GM12892 (cell line): ENCODE data around the gene GALNT9.

Experiments
- DNase-seq: peaks from one replicate; pipeline ENCODE4 v3.0.0; 2011; ENCODE audit not compliant: insufficient read length
- FAIRE-seq: peaks from 2 replicates; lab custom pipeline; 2011; peaks lifted over from hg19 to GRCh38; lab: Jason Lieb, UNC
- POLR2A ChIP-seq: IDR thresholded peaks from 2 replicates; pipeline ENCODE4 v1.6.1; 2011; ENCODE audit warnings: low read depth, low read length, control low read depth
- POLR2AphosphoS5 ChIP-seq: IDR thresholded peaks from 2 replicates; pipeline ENCODE4 v1.6.1; 2011; ENCODE audit warnings: low read depth, low read length, control low read depth
- TAF1 ChIP-seq: IDR thresholded peaks from 2 replicates; pipeline ENCODE4 v1.6.1; 2011; ENCODE audit warnings: low read depth, mild to moderate bottlenecking, control low read depth, low read length, borderline replicate concordance

The GALNT9 gene

DNA sequence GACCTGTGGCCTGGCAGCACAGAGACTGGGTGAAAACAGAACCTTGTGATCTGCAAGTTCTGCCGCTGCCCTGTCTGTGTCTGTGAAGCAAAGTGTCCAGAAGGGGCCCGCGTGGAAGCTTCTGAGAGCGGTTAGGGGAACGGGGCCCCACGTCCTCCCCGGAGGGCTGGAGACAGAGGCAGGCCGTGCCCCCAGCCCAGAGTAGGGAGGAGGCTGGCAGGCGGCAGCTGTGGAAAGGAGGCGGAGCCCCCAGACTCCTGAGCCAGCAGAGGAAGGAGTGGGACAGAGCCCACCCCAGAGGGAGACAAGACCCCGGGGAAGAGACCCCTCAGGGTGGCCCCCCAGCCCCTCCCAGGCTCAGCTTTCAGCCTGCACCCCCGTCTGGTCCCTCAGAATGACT lies 49.0 kb downstream of the GALNT9 start:
- FAIRE-seq (no peak), DNase-seq (no peak)
- no peak for TF ChIP-seq POLR2A
- no peak for TF ChIP-seq TAF1
- no peak for TF ChIP-seq POLR2AphosphoS5

DNA sequence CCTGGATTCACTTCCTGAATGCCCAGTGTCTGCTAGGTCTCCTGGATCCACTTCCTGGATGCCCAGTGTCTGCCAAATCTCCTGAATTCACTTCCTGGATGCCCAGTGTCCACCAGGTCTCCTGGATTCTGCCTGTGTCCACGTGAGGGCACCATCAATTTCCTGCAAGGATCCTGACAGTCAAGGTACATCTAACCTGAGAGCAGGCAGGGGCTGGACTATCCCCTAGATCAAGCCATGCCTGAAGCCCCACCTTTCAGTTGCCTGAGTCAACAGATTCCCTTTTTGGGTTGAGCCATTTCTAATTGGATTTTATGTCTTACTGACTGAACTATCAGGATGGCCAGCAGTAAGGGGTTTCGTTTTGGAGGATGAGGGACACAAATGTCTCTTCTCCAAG lies 49.5 kb downstream of the GALNT9 start:
- DNase-seq, result no peak
- TF ChIP-seq POLR2A, result no peak
- TF ChIP-seq TAF1, result no peak
- TF ChIP-seq POLR2AphosphoS5, result no peak
- FAIRE-seq, result no peak

DNA sequence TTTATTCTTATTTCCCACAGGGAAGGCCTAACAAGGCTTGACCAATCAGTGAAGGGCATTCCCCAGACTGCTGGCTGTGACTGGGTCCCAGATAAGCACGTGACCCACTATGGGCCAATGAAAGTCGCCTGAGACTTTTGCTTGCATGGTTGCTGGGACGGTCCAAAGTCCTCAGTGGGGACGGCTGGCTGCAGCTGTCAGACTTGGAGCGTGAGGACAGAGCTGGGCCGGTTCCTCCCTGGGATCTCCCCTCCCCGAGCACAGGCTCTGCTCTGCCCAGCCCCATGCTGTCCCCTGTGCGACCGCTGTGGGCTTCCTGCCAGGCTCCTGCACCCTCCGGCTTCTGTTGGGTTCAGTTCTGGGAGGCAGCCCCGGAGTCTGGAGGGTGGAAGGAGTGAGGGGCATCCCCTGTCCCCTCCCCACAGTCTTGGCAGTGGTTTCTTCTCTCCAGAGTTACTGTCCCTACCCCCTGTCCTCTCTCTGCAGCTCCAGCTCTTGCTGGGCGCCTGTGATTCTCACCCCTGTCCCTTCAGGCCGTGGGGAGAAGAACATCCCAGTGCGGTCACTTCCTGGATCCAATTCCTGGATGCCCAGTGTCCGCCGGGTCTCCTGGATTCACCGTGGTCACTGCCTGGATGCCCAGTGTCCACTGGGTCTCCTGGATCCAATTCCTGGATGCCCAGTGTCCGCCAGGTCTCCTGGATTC lies 50.1 kb downstream of the GALNT9 start:
- TF ChIP-seq POLR2A, result no peak
- TF ChIP-seq TAF1, result no peak
- TF ChIP-seq POLR2AphosphoS5, result no peak
- FAIRE-seq, result no peak
- no peak for DNase-seq

DNA sequence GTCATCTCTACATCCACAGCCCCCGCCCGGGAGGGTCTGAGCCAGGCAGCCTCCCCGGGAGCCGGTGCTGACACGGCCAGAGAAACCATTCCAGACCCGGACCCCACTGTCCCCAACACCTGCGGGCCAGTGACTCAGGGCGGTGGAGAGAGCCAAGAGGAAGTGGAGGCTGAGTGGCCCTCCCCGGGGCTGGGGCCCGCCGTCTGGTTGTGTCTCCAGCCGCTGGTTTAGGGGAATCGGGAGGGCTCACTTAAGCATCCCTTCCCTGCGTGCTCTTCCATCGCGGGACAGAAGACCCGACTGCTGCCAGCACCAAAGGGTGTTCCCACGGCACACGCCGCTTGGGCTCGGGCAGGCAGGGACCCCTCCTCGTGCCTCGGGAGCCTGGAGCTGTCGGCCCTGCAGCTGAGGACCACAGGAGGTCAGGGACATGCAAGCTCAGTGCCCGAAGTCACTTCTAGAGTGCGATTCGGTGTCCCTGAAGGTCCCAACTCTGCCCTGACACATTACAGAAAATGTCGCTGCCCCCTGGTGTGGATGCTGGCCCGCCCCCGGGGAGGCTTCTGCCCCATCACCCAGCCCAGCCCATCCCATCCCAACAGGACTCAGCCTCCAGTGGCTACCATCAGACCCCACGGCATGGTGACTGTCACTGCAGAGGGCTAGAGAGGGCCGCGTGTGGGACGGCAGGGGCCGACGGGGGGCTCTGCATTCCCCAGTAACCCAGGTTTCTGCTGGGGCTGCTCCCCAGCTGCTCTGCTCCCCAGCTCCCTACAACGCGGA lies 50.8 kb downstream of the GALNT9 start:
- no peak for FAIRE-seq
- no peak for DNase-seq
- TF ChIP-seq POLR2A, result no peak
- TF ChIP-seq TAF1, result no peak
- no peak for TF ChIP-seq POLR2AphosphoS5

DNA sequence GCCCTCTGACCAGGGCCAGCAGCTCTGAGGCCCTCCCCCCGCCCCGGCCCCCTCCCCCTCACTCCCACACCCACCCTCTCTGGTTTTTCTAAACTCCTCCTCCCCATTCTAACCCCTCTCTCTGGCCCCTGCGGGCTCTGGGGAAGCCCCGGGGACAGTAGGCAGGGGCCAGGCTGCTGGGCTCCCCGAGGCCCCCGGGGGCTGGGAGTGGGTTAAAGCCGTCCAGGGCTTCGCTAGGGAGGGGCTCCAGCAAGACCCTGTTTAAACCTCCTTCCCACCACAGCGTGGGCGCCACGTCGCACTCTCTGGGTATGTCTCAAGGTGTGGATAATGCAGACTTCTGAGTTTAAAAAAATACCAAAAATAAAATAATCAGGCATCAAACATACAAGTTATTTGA lies 51.4 kb downstream of the GALNT9 start:
- TF ChIP-seq POLR2A, result no peak
- no peak for TF ChIP-seq POLR2AphosphoS5
- no peak for TF ChIP-seq TAF1
- DNase-seq, result no peak
- FAIRE-seq, result no peak

DNA sequence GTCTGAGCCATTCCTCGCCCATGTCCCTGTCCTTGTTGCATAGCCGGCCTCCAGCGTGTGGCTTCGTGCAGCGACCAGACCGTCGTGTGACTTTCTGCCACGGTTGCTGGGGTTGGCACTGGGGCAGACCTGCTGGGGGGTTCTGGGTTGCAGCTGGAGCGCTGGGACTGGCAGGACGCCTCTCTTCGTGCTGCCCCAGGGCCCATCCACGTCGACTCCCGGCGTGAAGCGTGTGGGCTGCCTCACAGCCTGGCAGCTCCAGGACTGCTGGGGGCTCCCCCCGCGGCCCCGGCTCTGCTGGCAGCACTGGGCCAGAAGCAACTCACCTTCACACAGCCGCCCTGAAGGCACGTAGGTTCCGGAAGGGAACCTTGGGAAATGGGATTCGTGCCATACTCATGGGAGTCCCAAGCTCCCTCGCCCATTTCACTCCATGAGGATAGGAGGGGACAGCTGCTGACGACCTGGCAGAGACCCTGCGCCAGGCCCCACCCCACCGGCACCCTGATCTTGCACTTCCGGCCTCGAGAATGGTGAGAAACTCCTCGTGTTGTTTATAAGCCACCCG lies 51.9 kb downstream of the GALNT9 start:
- no peak for TF ChIP-seq POLR2A
- TF ChIP-seq TAF1, result no peak
- FAIRE-seq (no peak), DNase-seq (no peak)

DNA sequence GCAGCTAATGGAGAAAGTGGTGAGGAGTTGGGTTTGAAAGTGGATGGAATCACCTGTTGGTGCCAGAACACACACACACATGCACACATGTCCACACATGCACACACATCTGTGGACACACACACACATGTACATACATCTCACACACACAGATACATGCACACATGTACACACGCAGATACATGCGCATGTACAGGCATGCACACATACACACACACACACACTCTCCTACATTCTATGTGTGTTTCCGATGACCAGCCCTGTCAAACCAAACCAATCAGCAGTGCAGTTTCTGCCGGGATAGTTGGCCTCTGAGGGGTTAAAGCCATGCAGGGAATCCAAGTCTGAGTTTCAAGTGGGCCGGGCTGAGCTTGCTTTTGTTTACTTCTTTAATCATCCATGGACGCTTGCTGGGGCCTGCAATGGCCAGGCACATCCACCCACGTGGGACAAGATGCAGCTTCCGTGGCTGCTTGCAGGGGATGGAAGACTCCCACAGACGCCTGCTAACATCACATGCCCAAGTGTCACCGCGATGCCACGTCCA lies 52.5 kb downstream of the GALNT9 start:
- no peak for DNase-seq
- no peak for TF ChIP-seq POLR2A
- no peak for TF ChIP-seq POLR2AphosphoS5
- no peak for TF ChIP-seq TAF1

DNA sequence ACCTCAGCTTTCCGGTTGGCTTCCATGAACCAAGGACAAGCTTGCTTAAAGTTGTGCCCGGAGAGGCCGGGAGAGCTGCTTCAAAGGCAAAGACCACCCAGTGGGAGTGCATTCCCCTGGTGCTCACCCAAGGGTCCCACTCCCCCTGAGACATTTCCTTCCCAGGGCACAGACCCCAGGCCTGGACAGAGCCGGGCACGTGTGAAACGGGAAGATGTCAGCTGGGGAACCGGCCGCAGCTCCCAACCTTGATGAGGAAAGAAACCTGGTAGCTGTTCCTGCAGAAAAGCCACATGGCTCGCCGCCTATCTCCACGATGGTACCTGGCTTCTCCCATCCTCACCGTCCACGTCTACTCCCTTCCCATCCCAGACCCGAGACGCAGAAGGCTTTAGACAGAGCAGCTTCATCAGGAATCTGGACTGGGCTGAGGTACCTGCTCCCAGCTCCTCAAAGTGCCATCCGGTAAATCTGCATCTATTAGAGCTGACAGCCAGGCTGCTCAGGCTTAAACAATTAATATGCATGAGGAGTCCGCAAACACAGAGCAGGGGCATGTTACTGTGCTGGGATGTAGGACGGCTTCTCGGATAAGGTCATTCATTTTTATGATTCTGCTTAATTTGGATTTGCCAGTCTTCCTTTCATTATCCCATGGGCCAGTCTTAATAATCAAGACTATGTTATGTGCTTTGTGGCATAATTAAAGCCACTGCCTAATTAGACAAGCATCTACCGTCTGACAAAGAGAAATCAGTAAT lies 53.1 kb downstream of the GALNT9 start:
- no peak for DNase-seq
- no peak for TF ChIP-seq POLR2AphosphoS5
- FAIRE-seq, result no peak

More for the DNA sequence above, 52.5 kb downstream of the GALNT9 start:
- no peak for FAIRE-seq

DNA sequence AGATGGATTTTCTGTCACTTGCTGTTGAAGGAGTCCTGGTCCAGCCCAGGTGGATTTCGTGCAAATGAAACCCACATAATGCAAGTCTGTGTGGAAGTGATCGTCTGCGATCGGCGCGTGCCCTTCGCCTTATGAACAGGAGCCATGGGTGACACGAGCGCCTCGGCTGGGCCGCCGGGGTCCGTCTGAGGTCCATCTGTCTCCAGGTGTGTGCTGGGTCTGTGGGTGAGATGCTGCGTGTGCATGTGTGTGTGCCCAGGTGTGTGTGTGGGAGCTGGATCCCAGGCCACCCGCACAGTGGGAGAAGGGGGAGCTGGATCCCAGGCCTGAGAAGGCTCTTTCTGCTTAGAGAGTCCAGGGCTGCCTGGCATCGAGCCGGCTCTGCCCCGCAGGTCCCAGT lies 53.8 kb downstream of the GALNT9 start:
- FAIRE-seq, result no peak
- TF ChIP-seq TAF1 (no peak), POLR2AphosphoS5 (no peak), POLR2A (no peak)

DNA sequence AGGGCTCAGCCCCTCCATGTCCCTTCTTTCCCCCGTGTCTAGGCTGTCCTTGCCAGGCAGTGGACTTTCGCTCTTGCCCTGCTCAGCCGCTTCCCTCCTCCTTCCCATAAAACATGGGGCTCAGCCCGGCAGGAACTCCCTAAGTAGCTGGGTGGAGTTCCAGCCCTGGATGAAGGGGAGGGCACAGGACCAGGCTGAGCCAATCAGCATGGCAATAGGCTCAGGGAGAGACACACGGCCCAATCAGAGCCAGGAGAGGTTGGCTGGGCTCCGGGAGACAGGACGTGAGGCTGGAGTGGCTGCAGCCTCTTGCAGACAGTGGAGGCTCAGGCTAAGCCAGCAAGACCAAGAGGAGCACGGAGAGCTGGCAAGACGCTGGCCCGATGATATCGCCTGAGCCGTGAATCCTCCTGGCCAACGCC lies 54.3 kb downstream of the GALNT9 start:
- no peak for DNase-seq

More for the DNA sequence above, 53.8 kb downstream of the GALNT9 start:
- no peak for DNase-seq

DNA sequence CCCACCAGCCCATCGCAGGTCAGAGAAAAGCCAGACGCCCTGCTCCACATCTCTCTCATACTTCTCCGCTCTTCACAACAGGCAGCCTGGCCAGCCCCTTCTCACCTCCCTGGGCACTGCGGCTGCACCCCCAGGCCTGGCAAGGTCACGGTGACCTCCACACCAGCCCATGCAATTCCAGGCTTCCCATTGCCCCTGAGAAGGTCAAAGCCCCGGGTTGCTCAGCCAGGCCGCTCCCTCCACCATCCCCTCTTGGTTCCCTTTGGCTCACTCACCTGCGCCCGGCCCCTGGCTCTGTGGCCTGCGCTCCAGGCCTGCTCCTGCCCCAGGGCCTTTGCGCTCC lies 55.4 kb downstream of the GALNT9 start:
- FAIRE-seq (no peak), DNase-seq (no peak)
- TF ChIP-seq TAF1 (no peak), POLR2A (no peak), POLR2AphosphoS5 (no peak)

More for the DNA sequence above, 54.3 kb downstream of the GALNT9 start:
- TF ChIP-seq POLR2A, result no peak
- no peak for TF ChIP-seq TAF1
- no peak for TF ChIP-seq POLR2AphosphoS5
- no peak for FAIRE-seq
